Vagina (tissue), 2 donors: ENCODE results near the gene MAPRE3.

Experiments used
- POLR2A ChIP-seq, 2 donors: fragments of 450-650 bp; IDR thresholded peaks; one replicate each; pipeline ENCODE4 v1.6.1; 2017; ENCODE audit warnings: antibody characterized with exemption in 2 of 2, mild to moderate bottlenecking in 2 of 2, moderate library complexity in 2 of 2
- POLR2AphosphoS5 ChIP-seq, 2 donors: sonication (generic); formaldehyde crosslinking; IDR thresholded peaks; one replicate each; pipeline ENCODE4 v1.9.0; 2017; ENCODE audit warnings: antibody characterized with exemption in 2 of 2, mild to moderate bottlenecking in 2 of 2, low read depth in 1 of 2; ENCODE audit not compliant: insufficient read depth in 1 of 2
- TF ChIP-seq, protein P1 (sequence below), 3 experiments: fragments of 450-650 bp in 2 of 3; fragments of 200-600 bp in 1 of 3; sonication (generic) in 1 of 3; IDR thresholded peaks; one replicate each; pipeline ENCODE4 v1.5.1; 2017 to 2019; ENCODE audit warnings: antibody characterized with exemption in 3 of 3, mild to moderate bottlenecking in 2 of 3, moderate library complexity in 2 of 3

DNA sequence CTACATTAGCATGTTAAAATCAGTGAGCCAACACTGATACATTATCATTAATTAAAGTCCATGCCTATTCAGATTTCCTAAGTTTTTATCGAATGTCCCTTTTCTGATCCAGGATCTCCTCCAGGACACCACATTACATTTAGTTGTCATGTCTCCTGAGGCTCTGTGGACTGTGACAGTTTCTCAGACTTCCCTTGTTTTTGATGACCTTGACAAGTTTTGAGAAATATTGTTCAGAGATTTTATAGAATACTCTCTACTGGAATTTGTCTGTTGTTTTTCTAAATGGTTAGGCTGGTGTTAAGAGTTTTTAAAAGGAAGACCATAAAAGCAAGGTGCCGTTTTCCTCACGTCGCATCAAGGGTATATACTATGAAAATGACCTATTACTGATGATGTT is 16.3 kb upstream of the MAPRE3 start:
- TF ChIP-seq POLR2A (IDR thresholded peaks at IDR 0.05) = no peak
- TF ChIP-seq, protein P1, sequence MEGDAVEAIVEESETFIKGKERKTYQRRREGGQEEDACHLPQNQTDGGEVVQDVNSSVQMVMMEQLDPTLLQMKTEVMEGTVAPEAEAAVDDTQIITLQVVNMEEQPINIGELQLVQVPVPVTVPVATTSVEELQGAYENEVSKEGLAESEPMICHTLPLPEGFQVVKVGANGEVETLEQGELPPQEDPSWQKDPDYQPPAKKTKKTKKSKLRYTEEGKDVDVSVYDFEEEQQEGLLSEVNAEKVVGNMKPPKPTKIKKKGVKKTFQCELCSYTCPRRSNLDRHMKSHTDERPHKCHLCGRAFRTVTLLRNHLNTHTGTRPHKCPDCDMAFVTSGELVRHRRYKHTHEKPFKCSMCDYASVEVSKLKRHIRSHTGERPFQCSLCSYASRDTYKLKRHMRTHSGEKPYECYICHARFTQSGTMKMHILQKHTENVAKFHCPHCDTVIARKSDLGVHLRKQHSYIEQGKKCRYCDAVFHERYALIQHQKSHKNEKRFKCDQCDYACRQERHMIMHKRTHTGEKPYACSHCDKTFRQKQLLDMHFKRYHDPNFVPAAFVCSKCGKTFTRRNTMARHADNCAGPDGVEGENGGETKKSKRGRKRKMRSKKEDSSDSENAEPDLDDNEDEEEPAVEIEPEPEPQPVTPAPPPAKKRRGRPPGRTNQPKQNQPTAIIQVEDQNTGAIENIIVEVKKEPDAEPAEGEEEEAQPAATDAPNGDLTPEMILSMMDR (IDR thresholded peaks at IDR 0.05) = no peak
- TF ChIP-seq POLR2AphosphoS5 (IDR thresholded peaks at IDR 0.05; ENCODE audit: insufficient read depth in 1 of 2, low read depth in 1 of 2) = no peak
